ENCODE data around the gene ANKK1. TPM values are rescaled to one million over a fixed set of nuclear protein-coding genes. Genes with fewer than 3 reads are reported as not detected.

ANKK1 gene, protein sequence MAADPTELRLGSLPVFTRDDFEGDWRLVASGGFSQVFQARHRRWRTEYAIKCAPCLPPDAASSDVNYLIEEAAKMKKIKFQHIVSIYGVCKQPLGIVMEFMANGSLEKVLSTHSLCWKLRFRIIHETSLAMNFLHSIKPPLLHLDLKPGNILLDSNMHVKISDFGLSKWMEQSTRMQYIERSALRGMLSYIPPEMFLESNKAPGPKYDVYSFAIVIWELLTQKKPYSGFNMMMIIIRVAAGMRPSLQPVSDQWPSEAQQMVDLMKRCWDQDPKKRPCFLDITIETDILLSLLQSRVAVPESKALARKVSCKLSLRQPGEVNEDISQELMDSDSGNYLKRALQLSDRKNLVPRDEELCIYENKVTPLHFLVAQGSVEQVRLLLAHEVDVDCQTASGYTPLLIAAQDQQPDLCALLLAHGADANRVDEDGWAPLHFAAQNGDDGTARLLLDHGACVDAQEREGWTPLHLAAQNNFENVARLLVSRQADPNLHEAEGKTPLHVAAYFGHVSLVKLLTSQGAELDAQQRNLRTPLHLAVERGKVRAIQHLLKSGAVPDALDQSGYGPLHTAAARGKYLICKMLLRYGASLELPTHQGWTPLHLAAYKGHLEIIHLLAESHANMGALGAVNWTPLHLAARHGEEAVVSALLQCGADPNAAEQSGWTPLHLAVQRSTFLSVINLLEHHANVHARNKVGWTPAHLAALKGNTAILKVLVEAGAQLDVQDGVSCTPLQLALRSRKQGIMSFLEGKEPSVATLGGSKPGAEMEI
- not detected in 2 replicates for total RNA-seq

DNA sequence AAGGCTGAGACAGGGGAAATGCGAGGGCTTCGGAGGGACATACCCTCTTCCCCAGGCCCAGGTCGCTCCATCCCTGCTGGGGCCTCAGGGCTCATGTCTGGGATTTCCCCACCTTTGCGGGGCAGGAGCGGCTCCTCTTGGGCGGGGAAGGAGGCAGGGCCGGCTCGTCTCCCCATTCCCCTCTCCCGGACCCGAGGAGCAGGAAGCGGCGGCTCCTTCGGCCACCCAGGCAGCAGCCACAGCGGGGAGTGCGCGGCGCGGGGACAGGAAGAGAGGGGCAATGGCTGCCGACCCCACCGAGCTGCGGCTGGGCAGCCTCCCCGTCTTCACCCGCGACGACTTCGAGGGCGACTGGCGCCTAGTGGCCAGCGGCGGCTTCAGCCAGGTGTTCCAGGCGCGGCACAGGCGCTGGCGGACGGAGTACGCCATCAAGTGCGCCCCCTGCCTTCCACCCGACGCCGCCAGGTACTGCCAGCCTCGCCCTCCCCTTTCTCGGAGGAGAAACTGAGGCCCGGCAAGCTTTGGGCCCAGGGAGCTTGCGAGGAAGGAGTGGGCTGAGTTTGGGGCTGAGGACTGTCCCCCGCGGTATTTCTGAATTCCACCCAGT, at the start of gene ANKK1:
Gene ANKK1, plus strand, starts transcription at position 175 of the 607 bp plus-strand sequence. Its CDS starts 106 bp downstream, at position 281.

Other genes with a start within 250 kb of the ANKK1 start
- 5.5 and 6.8 TPM in 2 replicates for gene TTC12, start 73.2 kb upstream of the ANKK1 start, total RNA-seq
- not detected in 2 replicates for gene DRD2, start 87.6 kb downstream of the ANKK1 start, total RNA-seq